ENCODE results near the gene SLC6A1.
A peak's percentile ranks its signal among the peaks of the same experiment; 100 is the strongest.

Gene SLC6A1

DNA sequence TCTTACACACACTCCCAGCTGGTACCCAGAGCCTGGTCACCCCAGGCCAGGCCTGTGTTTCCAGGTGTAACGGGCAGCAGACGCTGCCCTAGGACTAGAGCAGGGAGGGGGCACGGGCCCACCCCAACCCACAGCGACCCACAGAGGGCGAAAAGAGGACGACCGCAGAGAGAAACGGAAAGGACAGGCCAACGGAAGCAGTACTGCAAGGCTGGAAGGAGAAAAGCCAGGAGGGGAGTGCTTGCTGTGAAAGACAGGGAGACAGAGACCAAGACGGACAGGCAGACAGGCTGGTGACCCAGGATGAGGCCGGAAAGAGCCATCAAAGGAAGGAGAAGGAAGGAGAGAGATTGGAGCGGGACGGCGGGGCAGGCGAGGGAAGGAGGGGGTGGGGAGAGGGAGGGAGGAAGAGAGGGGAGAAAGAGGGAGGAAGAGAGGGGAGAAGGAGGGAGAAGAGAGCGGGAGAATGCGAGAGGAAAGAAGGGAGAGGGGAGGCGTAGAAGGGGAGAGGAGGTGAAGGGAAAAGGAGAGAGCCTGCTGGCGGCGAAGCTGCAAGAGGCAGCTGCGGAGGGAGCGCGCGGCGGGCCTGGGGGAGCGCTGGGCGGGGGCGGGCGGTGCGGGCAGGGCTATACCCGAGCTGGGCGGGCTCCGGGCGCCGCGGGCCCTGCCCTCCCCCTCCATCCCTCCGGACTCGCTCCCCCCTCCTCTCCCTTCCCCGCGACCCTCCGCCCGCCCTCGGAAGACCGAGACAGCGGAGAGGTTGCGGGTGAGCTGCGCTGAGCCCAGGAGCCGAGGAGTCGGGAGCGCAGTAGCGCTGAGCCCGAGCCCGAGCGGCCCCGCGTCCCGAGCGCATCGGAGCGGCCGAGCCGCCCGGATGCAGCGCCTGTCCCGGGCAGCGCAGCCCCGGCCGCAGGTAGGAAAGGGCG is at the start of gene SLC6A1:
SLC6A1 (plus strand) TSS at position 732 of the 926 bp plus-strand sequence. CDS start 24,464 bp downstream, outside the sequence.
- DNase-seq, result peak; percentile 52

DNA sequence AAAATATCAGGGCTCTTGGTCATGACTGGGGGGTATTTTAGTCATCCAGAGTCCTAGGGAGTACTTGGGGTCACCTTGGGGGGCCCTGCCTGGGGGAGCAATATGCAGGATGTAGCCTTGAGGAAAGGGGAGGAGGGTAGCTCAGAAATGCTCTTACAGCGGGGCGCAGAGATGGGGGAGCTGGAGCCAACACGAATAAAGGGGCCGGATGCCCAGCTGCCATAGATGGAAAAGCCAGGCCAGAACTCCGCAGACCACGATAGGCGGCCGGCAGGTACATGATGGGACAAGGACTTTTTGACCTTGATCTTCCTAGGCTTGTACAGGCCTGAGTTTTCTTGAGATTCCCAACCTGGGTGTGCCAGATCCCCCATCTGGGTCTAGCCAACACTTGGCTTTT is 47.7 kb upstream of the SLC6A1 start:
- DNase-seq, result no peak

DNA sequence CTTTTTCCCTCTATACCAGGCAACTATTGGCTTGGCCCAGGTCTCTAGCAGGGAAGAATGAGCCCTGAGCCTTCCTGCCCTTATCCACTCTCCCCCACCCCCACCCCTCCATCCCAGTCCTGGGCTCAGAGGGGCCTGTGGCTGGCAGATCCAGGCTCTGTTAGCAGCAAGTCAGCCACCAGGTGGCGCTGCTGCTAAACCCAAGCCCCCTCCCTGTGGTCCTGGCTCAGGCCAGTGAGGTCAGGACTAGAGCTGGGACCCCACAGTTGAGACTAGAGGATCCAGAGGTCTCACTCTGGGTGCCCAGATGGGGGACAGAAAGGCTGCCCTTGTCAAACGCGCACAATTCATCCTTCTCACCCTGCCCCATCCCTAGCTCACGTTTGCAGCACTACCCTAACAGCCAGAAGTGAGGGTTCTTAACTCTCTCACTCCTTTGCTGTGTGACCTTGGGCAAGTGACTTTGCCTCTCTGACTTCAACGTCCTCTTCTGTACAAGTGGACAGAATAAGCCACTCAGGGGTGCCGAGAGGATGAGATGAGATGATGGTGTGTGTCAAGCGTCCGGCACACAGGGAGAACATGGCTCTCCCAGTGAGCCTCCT is 46.8 kb upstream of the SLC6A1 start:
- DNase-seq, result peak; percentile 60

DNA sequence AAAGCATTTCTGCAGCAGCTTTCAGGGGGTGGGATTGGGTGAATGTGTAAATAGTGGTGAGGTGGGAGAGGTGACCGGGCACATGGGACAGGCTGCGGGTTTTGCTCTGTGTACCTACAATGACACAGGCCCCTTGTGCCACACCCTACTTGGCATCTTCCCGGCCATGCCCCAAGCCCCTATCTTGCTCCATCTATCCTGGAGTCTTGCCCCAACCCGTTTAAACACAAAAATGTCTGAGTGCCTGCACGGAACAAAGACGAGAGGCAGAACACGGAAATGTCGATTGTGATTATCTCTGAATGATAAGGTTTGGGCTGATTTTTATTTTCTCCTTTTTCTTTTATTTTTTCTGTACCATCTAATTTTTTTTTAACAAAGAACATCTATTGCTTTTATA is 46.0 kb upstream of the SLC6A1 start:
- DNase-seq, result no peak

DNA sequence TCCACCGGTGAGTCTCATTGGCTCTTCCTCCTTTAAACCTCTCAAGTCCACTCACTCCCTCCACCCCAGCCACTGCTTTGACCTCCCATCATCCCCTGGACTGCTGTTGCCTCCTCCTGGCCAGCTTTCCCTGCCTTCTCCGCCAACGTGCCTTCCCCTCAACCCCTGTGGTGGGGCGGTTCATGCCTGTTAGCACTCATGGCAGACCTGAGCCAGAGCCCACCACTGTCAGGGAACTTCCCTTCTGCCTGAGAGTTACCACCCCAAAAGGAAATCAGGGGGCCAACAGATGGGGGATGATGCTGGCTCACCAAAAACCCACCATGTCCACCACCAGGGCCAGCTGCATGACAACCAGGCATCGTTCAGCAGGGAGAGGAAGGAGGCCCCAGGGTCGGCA is 44.2 kb upstream of the SLC6A1 start:
- DNase-seq, result no peak

DNA sequence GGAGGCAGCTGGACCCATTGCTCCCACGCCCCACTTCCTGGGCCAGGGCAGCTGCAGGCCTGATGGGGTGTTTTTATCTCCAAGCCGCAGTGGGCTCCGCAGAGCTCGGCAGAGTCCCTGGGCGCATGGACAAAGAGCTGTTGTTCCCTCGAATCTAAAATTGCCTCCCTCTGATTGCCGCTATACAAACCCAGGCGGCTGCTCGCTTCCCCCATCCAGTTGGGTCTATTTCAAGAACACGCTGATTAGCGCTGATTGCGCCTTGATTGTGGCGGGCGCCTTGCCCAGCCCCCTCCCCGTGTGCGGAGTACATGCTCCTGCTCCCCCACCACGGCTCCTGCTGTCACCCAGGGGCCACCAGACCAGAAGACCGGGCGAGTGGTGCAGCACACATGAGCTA is 43.4 kb upstream of the SLC6A1 start:
- DNase-seq, result no peak

DNA sequence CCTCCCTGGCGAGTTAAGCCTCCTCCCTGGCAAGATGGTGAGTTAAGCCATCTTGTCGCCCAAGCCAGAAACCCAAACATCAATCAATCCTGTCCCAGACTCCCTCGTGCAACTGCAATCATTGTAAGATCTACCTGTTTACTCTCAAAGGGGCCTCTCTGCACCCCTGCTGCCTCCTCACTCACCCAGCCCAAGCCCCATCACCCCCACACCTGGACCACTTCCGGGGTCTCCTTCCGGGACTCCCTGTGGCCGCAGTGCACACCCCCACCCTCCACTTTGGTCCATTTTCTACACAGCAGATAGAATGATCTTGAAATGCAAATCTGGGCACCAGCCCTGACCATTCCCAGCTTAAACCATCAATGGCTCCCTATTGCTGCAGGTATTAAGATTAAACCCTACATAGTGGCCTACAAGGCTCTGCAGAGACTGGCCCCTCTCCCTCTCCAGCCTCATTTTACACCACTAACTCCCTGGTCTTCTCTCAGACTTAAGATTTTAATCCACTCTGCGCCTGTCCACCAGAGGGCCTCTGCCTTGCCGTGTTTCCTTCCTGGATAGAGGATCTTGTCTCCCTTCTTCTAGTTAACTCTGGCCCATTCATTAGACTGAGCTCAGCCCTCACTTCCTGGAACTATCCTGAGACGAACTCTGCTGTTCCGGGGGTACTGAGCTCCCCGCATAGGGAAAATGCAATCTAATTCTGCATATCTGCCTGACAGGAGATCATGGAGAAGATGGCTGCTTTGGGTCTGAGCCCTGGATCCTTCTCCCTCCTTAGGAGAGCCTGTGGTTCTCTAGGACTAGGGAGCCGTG is 41.9 kb upstream of the SLC6A1 start:
- DNase-seq, result peak; percentile 57

DNA sequence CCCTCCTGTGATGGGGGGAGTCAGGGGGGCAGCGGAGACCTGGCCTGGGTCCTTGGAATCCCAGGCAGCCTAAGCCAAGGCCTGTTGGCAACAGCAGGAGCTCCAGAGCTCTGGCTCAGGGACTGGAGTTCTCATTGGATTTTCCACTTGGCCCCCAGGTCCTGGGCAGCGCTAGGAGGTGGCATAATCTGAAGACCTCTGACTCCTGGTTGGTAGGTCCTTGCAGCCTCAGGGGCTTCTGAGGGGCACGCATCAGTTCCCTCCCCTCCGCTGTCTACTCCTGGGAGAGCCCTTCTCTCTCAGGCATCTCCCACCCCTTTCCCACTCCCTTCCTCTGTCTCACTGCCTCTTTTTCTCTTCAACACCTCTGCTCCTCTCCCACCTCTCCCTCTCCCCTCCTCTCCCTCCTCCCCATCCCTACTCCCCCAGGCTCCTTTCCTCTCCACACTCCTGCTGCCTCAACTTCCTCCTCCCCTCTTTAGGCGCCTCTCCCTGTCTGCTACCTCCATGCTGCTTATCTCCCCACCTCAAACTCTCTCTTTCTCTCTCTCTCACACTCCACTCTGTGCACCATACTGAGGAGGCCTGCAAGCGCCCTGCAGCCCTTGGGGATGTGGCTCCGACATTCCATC is 41.1 kb upstream of the SLC6A1 start:
- no peak for DNase-seq

DNA sequence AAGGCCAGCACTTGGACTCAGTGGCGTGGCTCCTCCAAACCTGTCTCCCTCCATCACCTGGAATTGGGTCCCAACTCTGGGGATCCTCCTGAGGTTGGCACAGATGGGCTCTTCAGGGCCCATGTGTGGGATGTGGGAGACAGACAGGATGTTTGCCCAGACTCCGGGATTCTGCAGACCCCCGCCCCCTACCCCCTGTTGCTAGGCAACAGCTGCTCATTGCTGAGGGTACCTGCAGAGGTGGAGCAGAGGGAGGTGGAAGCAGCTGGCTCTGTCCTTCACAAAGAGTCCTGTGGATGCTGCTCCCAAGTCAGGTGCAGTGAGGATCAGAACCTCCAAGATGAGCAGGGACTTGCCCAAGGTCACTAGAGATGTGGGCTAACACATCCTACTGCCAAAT is 40.0 kb upstream of the SLC6A1 start:
- no peak for DNase-seq

DNA sequence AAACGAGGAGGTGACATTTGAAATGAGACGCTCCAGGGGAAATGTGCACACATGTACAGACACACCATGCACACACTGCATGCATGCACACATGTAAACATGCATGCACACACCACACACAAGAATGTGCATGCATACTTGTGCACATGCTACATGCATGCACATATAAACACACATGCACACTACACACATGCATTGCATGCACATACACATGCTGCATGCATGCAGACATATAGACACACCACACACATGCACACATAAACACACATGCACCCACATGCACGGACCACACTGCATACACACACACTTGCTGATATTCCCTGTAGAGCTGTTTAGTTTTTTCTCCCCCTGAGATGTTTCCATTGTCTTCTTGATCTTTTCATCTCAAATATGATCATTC is 37.8 kb upstream of the SLC6A1 start:
- DNase-seq, result no peak

DNA sequence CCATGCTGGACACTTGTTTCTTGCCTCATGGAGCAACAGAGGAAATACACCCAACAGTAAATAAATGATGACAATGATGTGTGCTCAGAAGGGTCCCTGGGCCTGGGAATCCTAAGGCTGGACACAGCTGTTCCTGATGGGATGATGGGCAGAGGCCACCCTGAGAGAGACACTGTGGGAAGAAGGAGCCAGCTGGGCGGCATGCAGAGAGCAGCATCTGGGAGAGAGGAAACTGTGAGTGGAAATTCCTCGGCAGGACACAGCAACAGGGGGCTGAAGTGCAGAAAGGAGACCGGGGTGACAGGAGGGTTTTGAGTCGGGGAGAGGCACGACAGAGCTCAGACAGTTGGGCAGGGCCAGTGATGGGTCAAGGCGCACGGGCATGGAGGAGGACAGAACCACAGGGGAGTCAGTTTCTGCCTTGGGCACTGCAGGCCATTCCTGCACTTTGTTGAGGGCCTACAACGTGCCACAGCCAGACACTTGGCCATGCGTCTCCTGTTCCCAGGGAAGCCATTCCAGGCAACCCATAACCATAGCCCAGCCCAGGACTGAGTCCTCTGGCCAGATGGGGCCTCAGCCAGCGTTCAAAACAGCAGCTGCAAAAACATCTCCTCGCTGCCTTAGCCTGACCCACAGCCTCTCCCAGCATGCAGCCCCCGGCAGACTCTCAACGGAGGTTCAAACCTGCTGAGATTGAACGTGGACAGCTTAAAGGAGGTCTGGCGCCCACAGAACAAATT is 36.7 kb upstream of the SLC6A1 start:
- peak; percentile 77 for DNase-seq

DNA sequence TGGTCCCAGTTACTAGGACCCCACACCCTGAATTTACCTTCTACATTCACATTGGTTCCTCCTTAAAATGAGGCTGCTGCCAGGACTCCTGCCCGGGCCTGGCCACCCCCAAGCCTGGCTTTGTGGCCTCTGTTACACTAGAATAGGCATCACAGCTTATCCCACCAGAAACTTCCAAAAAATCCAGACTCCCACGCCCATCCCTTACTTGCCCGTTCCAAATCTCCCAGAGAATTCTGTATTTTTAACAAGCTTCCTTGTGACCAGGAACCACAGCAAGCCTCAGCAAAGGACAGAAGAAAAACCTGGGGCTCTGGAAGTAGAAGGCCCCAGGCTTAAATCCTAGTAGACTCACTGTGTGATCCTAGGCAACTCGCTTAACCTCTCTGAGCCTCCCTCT is 36.0 kb upstream of the SLC6A1 start:
- no peak for DNase-seq

DNA sequence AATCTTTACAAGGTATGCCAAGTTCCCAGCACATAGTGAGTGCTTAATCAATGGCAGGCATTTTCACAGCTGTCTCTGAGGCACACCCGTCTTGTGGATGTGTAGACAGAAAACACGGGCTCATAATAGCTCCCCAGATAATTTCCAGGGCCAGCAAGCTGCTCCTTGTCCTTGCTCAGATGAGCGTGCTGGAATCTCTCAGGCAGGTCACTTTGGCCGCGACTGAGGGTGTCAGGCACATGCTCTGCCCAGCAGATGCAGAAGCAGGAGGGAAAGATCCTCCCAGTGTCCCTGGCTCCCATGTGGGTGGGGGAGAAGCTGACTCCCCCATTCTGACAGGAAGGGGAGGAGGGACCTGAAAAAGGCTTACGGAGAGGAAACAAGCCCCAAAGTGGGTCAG is 35.6 kb upstream of the SLC6A1 start:
- peak; percentile 41 for DNase-seq

DNA sequence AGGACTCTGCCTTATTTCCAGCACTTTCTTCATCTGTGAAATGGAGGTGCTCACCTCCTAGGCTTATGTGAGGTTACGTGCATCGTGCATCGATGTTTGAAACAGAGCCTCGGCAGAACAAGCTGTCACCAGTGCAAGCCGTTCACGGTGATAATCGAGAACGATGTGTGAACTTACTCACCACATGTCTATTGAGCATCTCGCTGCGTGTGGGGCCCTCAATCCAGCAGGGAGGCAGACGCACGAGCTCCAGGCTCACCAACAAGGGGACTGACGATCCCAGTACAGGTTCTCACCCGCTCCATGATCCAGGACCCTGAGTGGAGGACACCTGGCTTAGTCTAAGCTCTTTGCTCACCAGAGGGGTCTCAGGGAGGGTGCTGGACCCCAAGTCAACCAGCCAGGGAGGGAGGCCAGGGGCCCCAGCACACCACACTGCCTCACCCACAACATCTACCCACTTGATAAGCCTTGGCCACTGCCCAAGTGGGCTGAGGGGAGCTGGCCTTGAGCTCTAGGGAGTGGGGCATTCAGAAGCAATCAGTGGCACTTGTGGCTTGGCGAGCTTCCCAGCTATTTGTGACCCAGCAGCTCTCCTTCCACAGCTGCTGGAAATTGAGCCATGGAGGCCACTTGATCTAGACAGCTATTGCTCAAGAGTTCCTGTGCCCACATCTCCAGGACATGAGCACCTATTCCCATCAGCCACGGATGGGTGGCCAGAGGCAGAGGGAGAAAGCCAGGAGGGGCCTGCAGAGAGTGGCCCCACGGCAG is 34.4 kb upstream of the SLC6A1 start:
- peak; percentile 53 for DNase-seq

DNA sequence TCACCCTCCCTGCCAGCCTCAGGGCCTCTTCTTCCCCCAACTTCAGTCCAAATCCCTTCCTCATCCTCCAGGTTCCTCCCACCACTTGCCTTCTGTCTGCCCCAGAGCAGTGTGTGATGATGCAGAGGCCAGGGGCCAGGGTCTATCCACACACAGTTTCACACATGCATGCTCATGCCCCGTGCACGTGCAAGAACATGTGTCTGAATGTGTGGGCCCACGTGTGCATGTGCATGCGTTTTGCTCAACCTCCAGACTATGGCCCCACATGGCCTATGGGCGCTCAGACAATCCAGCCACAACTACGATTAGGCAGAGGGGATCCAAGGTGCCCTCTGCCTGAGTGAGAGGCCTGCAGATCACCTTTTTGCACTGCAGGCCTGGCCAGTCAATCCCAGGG is 32.3 kb upstream of the SLC6A1 start:
- DNase-seq, result no peak

DNA sequence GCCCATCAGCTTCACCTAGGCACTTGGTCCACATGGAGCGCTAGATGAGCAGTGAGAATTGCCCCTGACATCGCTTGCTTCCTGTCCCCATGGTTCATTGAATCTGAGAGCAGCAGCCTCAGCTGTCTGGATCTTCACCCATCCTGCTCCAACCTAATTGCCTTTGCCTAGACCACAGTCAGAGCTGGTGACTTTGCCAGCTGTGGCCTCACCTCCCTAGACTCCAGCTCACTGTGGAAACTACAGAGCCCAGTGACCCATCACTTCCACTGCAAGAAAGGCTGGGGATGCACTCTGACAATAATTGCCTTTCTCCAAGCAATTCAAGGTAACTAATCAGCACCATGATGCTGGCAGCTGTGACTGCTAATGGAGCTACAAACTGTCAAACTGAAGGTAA is 30.6 kb upstream of the SLC6A1 start:
- DNase-seq, result no peak

DNA sequence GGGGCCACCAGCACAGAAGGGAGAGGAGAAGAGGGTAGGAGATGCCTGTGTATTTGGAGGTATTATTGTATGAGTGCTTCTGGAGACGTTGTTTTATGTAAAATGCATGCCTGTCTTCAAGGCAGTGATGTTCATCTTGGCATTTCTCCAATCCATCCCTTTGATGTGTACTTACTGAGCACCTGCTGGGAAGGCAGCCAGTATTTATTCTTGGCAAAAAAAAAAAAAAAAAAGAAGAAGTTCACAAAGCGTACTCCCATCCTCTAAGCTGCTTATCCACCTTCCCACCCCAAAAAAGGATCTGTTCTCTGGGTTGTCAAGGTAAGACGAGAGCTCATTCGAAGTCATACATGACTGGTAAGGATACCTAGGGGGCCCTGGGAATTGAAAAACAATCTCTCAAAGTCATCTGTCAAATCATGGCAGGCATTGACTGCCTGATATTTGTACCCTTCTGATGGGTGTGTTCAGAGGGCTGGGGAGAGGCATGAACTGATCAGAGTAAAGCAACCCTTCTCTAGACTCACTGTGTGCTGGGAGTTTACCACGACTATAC is 30.0 kb upstream of the SLC6A1 start:
- no peak for DNase-seq

DNA sequence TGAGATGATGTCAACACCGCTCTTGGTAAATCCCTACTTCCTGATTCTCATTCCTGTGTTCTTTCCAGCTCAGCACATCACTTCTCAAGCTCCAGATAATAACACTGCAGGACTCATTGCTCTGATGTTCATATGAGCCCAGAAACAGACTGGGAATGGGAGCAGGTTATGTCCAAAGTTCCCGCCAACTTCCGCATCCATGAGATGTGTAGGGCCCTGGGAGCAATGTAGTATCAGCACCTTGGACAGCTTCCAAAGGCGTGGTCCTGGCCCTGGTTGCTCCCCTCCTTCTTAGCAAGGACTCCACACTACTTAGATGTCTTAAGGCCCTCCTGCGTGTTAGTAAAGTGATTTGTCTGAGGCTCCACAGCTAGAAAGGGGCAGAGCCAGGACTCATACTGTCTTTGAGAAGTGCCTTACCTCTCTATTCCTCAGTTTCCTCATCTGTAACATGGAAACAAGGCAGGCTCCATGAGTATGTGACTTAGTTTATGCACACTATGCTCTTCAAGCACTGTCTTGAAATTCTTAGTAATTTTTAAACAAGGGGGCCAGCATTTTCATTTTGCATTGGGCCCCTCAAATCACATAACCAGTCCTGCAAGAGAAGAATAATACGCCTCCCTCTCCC is 27.9 kb upstream of the SLC6A1 start:
- DNase-seq, result peak; percentile 30

DNA sequence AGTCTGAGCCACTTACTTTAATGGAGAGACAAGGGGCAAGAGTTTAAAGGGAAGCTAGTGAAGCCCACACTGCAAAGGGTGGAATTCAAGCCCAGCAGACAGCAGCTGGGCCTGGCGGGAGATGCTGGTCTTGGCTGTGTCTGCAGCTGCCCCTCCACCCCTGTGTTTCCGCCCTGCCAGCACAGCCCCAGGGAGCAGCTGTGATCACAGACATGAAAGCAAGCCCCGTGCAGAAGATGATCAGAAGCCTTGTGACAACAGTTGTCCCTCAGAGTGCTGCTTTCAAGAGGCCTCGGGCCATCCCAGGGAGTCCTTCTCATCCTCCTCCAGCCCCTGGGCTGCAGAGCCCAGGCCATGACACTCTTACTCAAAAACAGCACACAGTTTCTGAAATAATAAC is 24.1 kb upstream of the SLC6A1 start:
- peak; percentile 77 for DNase-seq

DNA sequence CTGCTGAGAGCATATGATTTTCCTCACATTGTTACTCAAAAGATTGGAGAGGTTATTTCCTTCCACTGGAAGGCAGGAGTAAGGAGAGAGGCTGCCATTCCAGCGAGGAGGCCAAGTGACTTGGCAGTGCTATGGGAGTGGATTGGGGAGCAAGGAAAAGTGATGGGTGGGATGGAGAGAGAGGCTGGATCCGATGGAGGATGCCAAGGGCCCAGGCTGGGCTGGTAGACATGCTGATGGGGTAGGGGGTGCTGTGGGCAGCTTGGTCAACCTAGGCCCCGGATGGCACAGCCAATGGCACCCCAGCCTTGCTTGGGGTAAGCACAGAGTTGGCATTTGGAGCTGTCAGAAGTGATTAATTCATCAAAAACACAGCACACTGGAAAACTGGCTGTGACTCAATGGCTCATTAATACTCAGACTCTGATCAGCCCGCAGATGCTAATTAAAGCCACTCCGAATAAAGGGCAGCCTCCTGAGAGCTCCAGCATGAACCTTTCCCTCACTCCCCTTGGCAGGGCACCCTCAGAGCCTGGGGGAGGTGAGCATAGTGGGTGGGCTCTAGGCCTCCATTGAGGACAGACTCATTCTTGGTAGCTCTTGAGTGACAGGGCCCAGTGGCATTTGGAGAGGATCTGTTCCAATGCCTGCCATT is 22.1 kb upstream of the SLC6A1 start:
- DNase-seq, result no peak
